ENCODE results near the gene STUB1. TPM values are rescaled to one million over a fixed set of nuclear protein-coding genes. Genes with fewer than 3 reads are reported as not detected.
A peak's percentile ranks its signal among the peaks of the same experiment; 100 is the strongest.

The STUB1 gene
- total RNA-seq, 4 donors from 2014 or later: 152 to 213 (median 186) TPM

- Histone ChIP-seq H3K4me3 (no peak overlapping the region), H3K36me3 (peaks cover 0 to 60% (median 4%) of the 10 kb centered on the region in 3 donors), H3K27me3 (no peaks in the 10 kb centered on the region), H3K9me3 (no peaks in the 10 kb centered on the region), H3K4me1 (peaks cover 3 to 41% (median 18%) of the 10 kb centered on the region in 4 donors), H3K27ac (no peak overlapping the region)
- DNase-seq (ENCODE audit: low spot score in 2 of 2): no peak
- no peak for TF ChIP-seq EP300 (IDR thresholded peaks at IDR 0.05)
- TF ChIP-seq POLR2A (IDR thresholded peaks at IDR 0.05): no peak
- TF ChIP-seq CTCF (IDR thresholded peaks at IDR 0.05): no peak
- 86 to 87% methylated on average over 11 to 16 of the region's 18 CpGs for WGBS, 2 donors
Measured at GRCh38 chr16:673399-673991, 6.7 kb upstream of the STUB1 start.

DNA sequence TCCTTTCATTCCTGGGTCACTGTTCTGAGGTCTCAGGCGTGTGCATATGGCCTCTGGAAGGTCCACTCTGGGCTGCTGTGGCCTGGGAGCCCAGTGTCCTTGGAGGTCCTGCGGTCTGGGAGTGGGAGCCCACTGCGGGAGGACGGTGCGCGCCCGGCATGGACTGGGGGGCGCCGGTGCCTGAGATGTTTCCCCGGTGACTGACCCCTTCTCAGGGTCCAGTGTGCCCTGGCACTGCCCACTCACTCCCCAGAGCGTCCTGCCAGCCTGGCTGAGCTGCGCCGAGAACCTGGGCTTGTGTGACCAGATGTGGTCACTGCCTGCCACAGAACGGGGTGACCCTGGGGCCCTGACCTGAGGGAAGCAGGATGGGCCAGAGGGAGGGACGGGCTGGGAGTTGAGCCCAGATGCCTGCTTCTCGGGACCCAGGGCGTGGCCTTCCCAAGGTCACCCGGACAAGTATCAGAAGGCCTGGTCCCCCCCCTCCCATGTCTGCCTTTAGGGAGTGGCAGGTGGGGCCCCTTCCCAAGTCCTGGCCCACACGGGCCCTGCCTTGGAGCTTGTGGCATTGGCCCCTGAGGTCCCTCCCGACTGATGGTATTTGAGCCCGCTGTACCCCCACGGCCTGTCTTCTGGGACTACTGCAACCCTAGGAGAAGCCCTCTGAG is 5.9 kb upstream of the STUB1 start:
- H3K27me3 ChIP-seq: no peaks in the 10 kb centered on the region
- H3K9me3 ChIP-seq: no peaks in the 10 kb centered on the region
- no peak for DNase-seq (ENCODE audit: low spot score in 2 of 2)
- peaks cover 0 to 40% (median 16%) of the 10 kb centered on the region in 4 donors for H3K4me1 ChIP-seq
- WGBS, 2 donors: 70 to 76% methylated on average over 15 to 22 of the region's 22 CpGs
- no peak overlapping the region for H3K4me3 ChIP-seq
- no peak for TF ChIP-seq CTCF (IDR thresholded peaks at IDR 0.05)
- no peak for TF ChIP-seq POLR2A (IDR thresholded peaks at IDR 0.05)
- no peak for TF ChIP-seq EP300 (IDR thresholded peaks at IDR 0.05)
- peak overlapping the region in 2 of 4 donors; percentile 17 to 48 for H3K27ac ChIP-seq
- peaks cover 0 to 55% (median 4%) of the 10 kb centered on the region in 3 donors for H3K36me3 ChIP-seq

DNA sequence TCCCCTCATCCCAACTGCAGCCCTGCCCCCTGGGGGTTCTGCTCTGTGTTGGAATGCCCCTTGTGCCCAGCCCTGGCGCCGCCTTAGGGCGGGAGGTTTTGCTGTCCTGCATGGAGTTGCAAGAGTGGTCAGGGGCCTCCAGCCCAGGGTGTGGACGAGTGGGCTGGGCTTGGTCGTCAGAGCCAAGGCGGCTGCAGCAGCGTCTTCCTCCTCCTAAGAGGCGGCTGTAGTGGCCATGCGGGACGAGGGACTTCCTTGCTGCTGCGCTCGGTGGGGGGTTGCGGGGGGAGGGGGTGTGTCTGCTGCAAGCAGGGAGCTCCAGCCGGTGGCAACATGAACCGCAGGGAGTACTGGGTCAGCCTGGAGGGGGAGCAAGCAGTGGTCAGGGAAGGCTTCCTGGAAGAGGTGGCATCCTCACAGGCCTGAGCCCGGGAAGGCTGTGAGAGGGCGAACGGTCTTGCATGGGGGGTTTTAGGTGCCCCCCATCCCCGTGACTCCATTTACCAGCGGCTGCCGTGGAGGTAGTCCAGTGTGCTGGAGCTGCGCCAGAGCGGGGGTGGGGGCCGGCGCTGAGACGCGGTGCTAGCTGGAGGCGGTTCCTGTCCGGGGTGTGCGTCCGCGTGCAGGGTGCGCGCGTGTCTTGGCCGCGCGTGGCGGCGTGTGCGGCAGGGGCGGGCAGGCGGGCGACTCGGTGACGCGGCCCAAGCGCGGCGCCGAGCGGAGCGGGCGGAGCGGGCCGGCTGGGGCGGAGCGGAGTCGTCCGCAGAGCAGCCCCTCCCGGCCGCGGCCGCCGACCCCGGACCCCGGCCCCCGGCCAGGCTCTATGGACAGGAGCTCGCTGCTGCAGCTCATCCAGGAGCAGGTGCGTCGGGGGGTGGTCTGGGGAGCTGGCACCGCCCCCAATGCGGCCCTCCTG is 5.0 kb upstream of the STUB1 start, which contains the start of gene RHBDL1:
Gene RHBDL1, plus strand, starts transcription at position 704 of the 916 bp plus-strand sequence. Its CDS starts 120 bp downstream, at position 824.
- H3K4me3 ChIP-seq: peak within 1 kb of the TSS in 2 of 4 donors; percentile 15 to 33

GRCh38 chr16:675884-676564 is 4.2 kb upstream of the STUB1 start:
- no peaks in the 10 kb centered on the region for H3K9me3 ChIP-seq
- 17 to 28% methylated on average over 14 to 18 of the region's 25 CpGs for WGBS, 2 donors
- H3K27ac ChIP-seq: peak overlapping the region in 2 of 4 donors; percentile 17 to 48
- no peaks in the 10 kb centered on the region for H3K27me3 ChIP-seq
- peak overlapping the region in 2 of 4 donors; percentile 15 to 33 for H3K4me3 ChIP-seq
- no peak for TF ChIP-seq CTCF (IDR thresholded peaks at IDR 0.05)
- TF ChIP-seq POLR2A (IDR thresholded peaks at IDR 0.05): no peak
- no peak for TF ChIP-seq EP300 (IDR thresholded peaks at IDR 0.05)
- no peak for DNase-seq (ENCODE audit: low spot score in 2 of 2)
- peaks cover 0 to 36% (median 19%) of the 10 kb centered on the region in 4 donors for H3K4me1 ChIP-seq
- peaks cover 0 to 38% (median 0%) of the 10 kb centered on the region in 3 donors for H3K36me3 ChIP-seq

More for the DNA sequence above, 5.0 kb upstream of the STUB1 start, which contains the start of gene RHBDL1:
- Histone ChIP-seq H3K27ac (peak within 1 kb of the TSS in 2 of 4 donors; percentile 42 to 48), H3K4me1 (peaks cover 0 to 34% (median 17%) of the 10 kb centered on the region in 4 donors), H3K36me3 (peaks cover 0 to 46% (median 4%) of the 10 kb centered on the region in 3 donors), H3K9me3 (no peaks in the 10 kb centered on the region), H3K27me3 (no peaks in the 10 kb centered on the region)
- DNase-seq (ENCODE audit: low spot score in 2 of 2): no peak
- TF ChIP-seq EP300 (IDR thresholded peaks at IDR 0.05) (no peak), POLR2A (IDR thresholded peaks at IDR 0.05) (no peak), CTCF (IDR thresholded peaks at IDR 0.05) (no peak)
- WGBS, 2 donors: 4 to 11% methylated on average over 24 to 40 of the region's 73 CpGs

All from tibial nerve (tissue), 4 donors.